GM10266 (cell line): ENCODE results near the gene DMAP1.
"Not testable (repeated sequence)": the region's sequence is repeated elsewhere in the genome, so short reads cannot be mapped to it uniquely, and the experiment has no call there.

Source experiments
- DNase-seq: peaks from one replicate; pipeline ENCODE4 v3.0.0; 2012; ENCODE audit errors: extremely low spot score
- CTCF ChIP-seq: IDR thresholded peaks from 2 replicates; pipeline ENCODE4 v1.5.1; 2012; ENCODE audit warnings: mild to moderate bottlenecking, low read depth; ENCODE audit not compliant: control insufficient read depth, insufficient read depth; ENCODE audit errors: missing control alignments

The DMAP1 gene

GRCh38 chr1:44213222-44214112 lies at the start of gene DMAP1:
Gene DMAP1 (plus strand): TSS chr1:44213471. CDS start chr1:44213754, 283 bp downstream.
- DNase-seq: peak; percentile 74
- no peak for TF ChIP-seq CTCF

- TF ChIP-seq CTCF: no peak
- no peak for DNase-seq
Measured at GRCh38 chr1:44168520-44169098, 44.7 kb upstream of the DMAP1 start.

- DNase-seq: no peak
- TF ChIP-seq CTCF: no peak
Measured at GRCh38 chr1:44170281-44170823, 42.9 kb upstream of the DMAP1 start.

GRCh38 chr1:44174630-44175029 lies 38.6 kb upstream of the DMAP1 start:
- TF ChIP-seq CTCF: no peak
- DNase-seq: no peak

GRCh38 chr1:44200336-44200735 lies 12.9 kb upstream of the DMAP1 start:
- no peak for DNase-seq
- no peak for TF ChIP-seq CTCF

- not testable (repeated sequence) for DNase-seq
Measured at GRCh38 chr1:44206545-44206944, 6.7 kb upstream of the DMAP1 start.

GRCh38 chr1:44208226-44208625 lies 5.0 kb upstream of the DMAP1 start:
- DNase-seq: no peak
- TF ChIP-seq CTCF: no peak
